CD4-positive, alpha-beta T cell (primary cell): ENCODE measurements around the gene MPZL3. TPM values are rescaled to one million over a fixed set of nuclear protein-coding genes. Genes with fewer than 3 reads are reported as not detected.

Experiments
- ATAC-seq: fragments of 200-7000 bp; cut with Tn5 transposase; one replicate; pipeline ENCODE4 v1.10.0; 2022; ENCODE audit warnings: mild to moderate bottlenecking; ENCODE audit not compliant: poor library complexity
- CTCF ChIA-PET: fragments of 350-600 bp; sonication (Branson Sonifier 250); formaldehyde crosslinking; loops from one replicate; lab custom pipeline; 2021; ENCODE audit warnings: antibody characterized with exemption, inconsistent platforms; lab: Charles Lee
- POLR2A ChIA-PET: fragments of 350-600 bp; sonication (Branson Sonifier 250); formaldehyde crosslinking; loops from one replicate; lab custom pipeline; 2021; ENCODE audit warnings: antibody characterized with exemption, inconsistent platforms; lab: Charles Lee
- DNase-seq, 14 experiments: peaks; one replicate each; pipeline ENCODE4 v3.0.0-alpha.2; 2013 to 2020; ENCODE audit warnings: mixed read lengths in 2 of 14
- H3K27ac ChIP-seq, 2 donors: one replicate each; pipeline versions ENCODE4 v1.5.1 to v1.7.0; 2013; ENCODE audit warnings: low read length in 2 of 2, low read depth in 1 of 2, mild to moderate bottlenecking in 1 of 2
- H3K27me3 ChIP-seq, 2 experiments: 1 replicate in 1 of 2; 2 replicates in 1 of 2; pipeline versions ENCODE4 v1.6.1 to v1.7.0; 2013; ENCODE audit warnings: low read length in 2 of 2, control low read depth in 1 of 2, mild to moderate bottlenecking in 1 of 2, moderate library complexity in 1 of 2; ENCODE audit not compliant: insufficient read depth in 2 of 2, control insufficient read depth in 1 of 2
- H3K36me3 ChIP-seq: one replicate; pipeline ENCODE4 v1.6.1; 2013; ENCODE audit warnings: low read length, control low read depth; ENCODE audit not compliant: insufficient read depth
- H3K4me1 ChIP-seq: one replicate; pipeline ENCODE4 v1.6.1; 2013; ENCODE audit warnings: low read length, control low read depth; ENCODE audit not compliant: insufficient read depth
- H3K4me3 ChIP-seq: one replicate; pipeline ENCODE4 v1.5.1; 2013; ENCODE audit warnings: mild to moderate bottlenecking, low read length, moderate library complexity
- H3K9me3 ChIP-seq, 2 experiments: 1 replicate in 1 of 2; 2 replicates in 1 of 2; pipeline versions ENCODE4 v1.6.1 to v1.7.0; 2013; ENCODE audit warnings: low read length in 2 of 2, mild to moderate bottlenecking in 2 of 2, control low read depth in 1 of 2, moderate library complexity in 1 of 2; ENCODE audit not compliant: control insufficient read depth in 1 of 2, insufficient read depth in 1 of 2
- H3K27ac Mint-ChIP-seq: one replicate; pipeline ENCODE4 v1.8.0; 2020; ENCODE audit warnings: mixed read lengths
- H3K27me3 Mint-ChIP-seq: one replicate; pipeline ENCODE4 v1.8.0; 2021; ENCODE audit warnings: mixed read lengths
- H3K36me3 Mint-ChIP-seq: one replicate; pipeline ENCODE4 v1.8.0; 2021; ENCODE audit warnings: low read depth, mixed read lengths
- H3K4me1 Mint-ChIP-seq: one replicate; pipeline ENCODE4 v1.8.0; 2021; ENCODE audit warnings: low read depth, mixed read lengths
- H3K4me3 Mint-ChIP-seq: one replicate; pipeline ENCODE4 v1.8.0; 2020; ENCODE audit warnings: mild to moderate bottlenecking, mixed read lengths
- H3K9me3 Mint-ChIP-seq: one replicate; pipeline ENCODE4 v1.8.0; 2020; ENCODE audit warnings: mixed read lengths
- CTCF ChIP-seq: fragments of 200-600 bp; IDR thresholded peaks from one replicate; pipeline ENCODE4 v1.8.0; 2022; ENCODE audit warnings: antibody characterized with exemption, mild to moderate bottlenecking
- intact Hi-C, 2 experiments: fragments of 100-400 bp; cut with DNase I in 1 of 2; cut with micrococcal nuclease in 1 of 2; formaldehyde crosslinking; loops; one replicate each; pipeline versions ENCODE4 v1.15.1 to v1.9.0; 2023 to 2025; cut with DNase I, micrococcal nuclease
- total RNA-seq, 174 experiments: library from RNA in 2 of 174; stranded (reverse) in 2 of 174; gene quantifications; one replicate each; pipeline ENCODE4 v1.2.3 and lab custom pipeline; 2021 to 2026

Gene MPZL3
- total RNA-seq, 2 experiments from 2014 or later, result 29.0 to 30.2 TPM

GRCh38 chr11:118295815-118296454 is 43.8 kb upstream of the MPZL3 start:
- Histone ChIP-seq H3K36me3 (no peaks in the 10 kb centered on the region), H3K4me3 (no peak overlapping the region), H3K27me3 (no peaks in the 10 kb centered on the region), H3K4me1 (peaks cover 12% of the 10 kb centered on the region), H3K27ac (no peak overlapping the region), H3K9me3 (no peaks in the 10 kb centered on the region)
- ChIA-PET POLR2A (interaction anchor here (0.7 to 2.5 kb wide), 15 partner anchors 9 to 97 kb away, joined by 3 to 16 read pairs (median 6); partner anchors contain the start of genes CD3D, CD3E, JAML and MPZL2), CTCF (interaction anchor here (0.5 to 4.1 kb wide), 35 partner anchors 9 to 106 kb away, joined by 3 to 56 read pairs (median 5); partner anchors contain the start of genes CD3D, CD3E, CD3G and JAML)
- Mint-ChIP-seq H3K27me3 (no peaks in the 10 kb centered on the region), H3K36me3 (no peaks in the 10 kb centered on the region), H3K4me1 (peaks cover 36% of the 10 kb centered on the region), H3K4me3 (no peak overlapping the region), H3K27ac (peak overlapping the region; percentile 29), H3K9me3 (no peaks in the 10 kb centered on the region)
- peak; percentile 76 for TF ChIP-seq CTCF
- ATAC-seq (peak; percentile 85), DNase-seq (peak in 12 of 14 experiments; percentile 23 to 81 (median 45))
- intact Hi-C loops, result loop anchor here (1.0 to 5.0 kb wide), 4 partner anchors 19 to 192 kb away; no protein-coding TSS in a partner anchor

- Mint-ChIP-seq H3K4me3 (no peak overlapping the region), H3K9me3 (no peaks in the 10 kb centered on the region), H3K36me3 (no peaks in the 10 kb centered on the region), H3K27me3 (no peaks in the 10 kb centered on the region), H3K27ac (no peak overlapping the region), H3K4me1 (peaks cover 32% of the 10 kb centered on the region)
- intact Hi-C loops, result loop anchor here in 1 of 2 experiments (5.0 kb wide), 1 partner anchor 192 kb away; no protein-coding TSS in a partner anchor
- DNase-seq (peak in 1 of 14 experiments; percentile 59), ATAC-seq (no peak)
- H3K36me3 ChIP-seq, result no peaks in the 10 kb centered on the region
- POLR2A ChIA-PET, result interaction anchor here (0.7 to 2.5 kb wide), 15 partner anchors 9 to 97 kb away, joined by 3 to 16 read pairs (median 6); partner anchors contain the start of genes CD3D, CD3E, JAML and MPZL2
- H3K4me1 ChIP-seq, result peaks cover 15% of the 10 kb centered on the region
- CTCF ChIA-PET, result interaction anchor here (0.6 to 4.1 kb wide), 32 partner anchors 9 to 97 kb away, joined by 3 to 56 read pairs (median 5); partner anchors contain the start of genes CD3D, CD3E, CD3G and JAML
- H3K4me3 ChIP-seq, result no peak overlapping the region
- H3K27ac ChIP-seq, result no peak overlapping the region
- no peak for TF ChIP-seq CTCF
- H3K27me3 ChIP-seq, result no peaks in the 10 kb centered on the region
- H3K9me3 ChIP-seq, result no peaks in the 10 kb centered on the region
Observed at GRCh38 chr11:118295199-118295598, 43.0 kb upstream of the MPZL3 start.

GRCh38 chr11:118294053-118294452 is 41.9 kb upstream of the MPZL3 start:
- Mint-ChIP-seq H3K27ac (no peak overlapping the region), H3K27me3 (no peaks in the 10 kb centered on the region), H3K4me1 (peaks cover 25% of the 10 kb centered on the region), H3K36me3 (no peaks in the 10 kb centered on the region), H3K4me3 (no peak overlapping the region), H3K9me3 (no peaks in the 10 kb centered on the region)
- peaks cover 15% of the 10 kb centered on the region for H3K4me1 ChIP-seq
- ATAC-seq (no peak), DNase-seq (no peak)
- CTCF ChIA-PET, result interaction anchor here (2.1 kb wide), 1 partner anchor 45 kb away, joined by 13 read pairs; no protein-coding TSS in a partner anchor
- no peak overlapping the region for H3K4me3 ChIP-seq
- intact Hi-C loops, result no loop called here
- H3K9me3 ChIP-seq, result no peaks in the 10 kb centered on the region
- H3K36me3 ChIP-seq, result no peaks in the 10 kb centered on the region
- H3K27ac ChIP-seq, result no peak overlapping the region
- POLR2A ChIA-PET, result interaction anchor here (2.3 kb wide), 1 partner anchor 52 kb away, joined by 7 read pairs; no protein-coding TSS in a partner anchor
- H3K27me3 ChIP-seq, result no peaks in the 10 kb centered on the region
- TF ChIP-seq CTCF, result no peak
